DMS153 treated with DMSO at 0.1 percent for 48 hours (cell line): ENCODE results near the gene LAMTOR4.

Source experiments
- DNase-seq: peaks from one replicate; lab custom pipeline; 2025; ENCODE audit not compliant: unreplicated experiment; lab: John Stamatoyannopoulos, UW

Gene LAMTOR4

DNA sequence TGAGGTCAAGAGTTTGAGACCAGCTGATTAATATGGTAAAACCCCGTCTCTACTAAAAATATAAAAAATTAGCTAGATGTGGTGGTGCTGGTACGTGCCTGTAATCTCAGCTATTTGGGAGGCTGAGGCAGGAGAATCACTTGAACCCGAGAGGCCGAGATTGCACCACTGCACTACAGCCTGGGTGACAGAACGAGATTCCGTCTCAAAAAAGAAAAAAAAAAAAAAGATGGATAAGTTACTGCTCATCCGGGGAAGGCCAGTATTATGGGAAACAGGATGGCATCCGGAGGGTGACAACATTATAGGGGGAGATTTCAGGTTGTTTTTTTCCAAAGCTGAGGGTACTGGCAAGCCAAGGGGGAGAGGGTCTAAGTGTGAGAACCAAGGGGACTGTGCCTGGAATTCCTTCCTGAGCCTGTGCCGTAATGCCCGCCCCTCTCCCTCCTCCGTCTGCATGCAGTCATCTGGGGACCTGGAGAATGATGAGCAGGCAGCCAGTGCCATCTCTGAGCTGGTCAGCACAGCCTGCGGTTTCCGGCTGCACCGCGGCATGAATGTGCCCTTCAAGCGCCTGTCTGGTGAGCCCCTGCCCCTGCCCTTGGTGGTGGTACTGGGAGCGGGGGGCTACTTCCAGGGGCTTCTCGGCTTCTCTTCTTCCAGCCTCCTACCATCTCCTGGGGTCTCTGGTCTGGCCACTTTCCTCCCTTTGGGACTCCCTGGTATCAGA is 4.4 kb downstream of the LAMTOR4 start:
- no peak for DNase-seq

- DNase-seq, result no peak
Observed at GRCh38 chr7:100153708-100154535, 5.2 kb downstream of the LAMTOR4 start.

DNA sequence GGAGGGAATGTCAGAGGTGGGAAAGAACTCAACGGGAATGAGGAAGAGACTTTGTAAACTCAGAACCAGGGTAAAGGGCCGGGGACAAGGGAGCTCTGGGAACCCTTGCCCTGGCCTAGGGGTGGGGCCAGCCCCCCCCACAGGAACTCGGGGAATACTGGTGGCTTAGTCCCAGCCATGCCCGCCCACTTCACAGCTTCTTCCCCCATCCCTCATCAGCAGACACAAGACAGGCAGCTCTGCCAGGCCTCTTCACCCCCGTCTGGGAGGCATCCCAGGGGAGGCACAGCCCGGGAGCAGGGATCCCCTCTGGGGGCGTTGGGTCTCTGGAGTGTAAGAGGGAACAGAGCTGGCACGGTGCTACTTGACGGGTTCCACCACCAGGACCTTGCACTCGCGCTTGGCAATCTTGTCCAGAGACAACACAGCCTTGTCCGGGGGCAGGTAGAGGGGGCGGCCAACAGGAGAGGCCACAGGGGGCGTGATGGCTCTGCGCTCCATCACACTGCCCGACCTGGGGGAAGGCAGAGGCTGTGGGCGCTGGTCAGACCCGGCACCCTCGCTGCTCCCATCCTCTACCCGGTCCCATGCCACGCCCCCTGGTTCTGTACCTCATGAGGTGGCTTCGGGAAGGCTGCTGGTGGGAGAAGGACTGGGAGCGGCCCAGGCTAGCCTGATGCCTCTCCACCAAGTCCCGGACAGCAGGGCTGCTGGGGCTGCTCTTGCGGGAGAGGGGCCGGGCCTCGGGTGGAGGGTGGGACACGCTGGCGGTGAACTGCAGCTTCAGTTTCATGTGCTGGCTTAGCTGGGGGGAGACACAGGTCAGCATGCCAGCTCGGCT is 6.2 kb downstream of the LAMTOR4 start:
- no peak for DNase-seq

DNA sequence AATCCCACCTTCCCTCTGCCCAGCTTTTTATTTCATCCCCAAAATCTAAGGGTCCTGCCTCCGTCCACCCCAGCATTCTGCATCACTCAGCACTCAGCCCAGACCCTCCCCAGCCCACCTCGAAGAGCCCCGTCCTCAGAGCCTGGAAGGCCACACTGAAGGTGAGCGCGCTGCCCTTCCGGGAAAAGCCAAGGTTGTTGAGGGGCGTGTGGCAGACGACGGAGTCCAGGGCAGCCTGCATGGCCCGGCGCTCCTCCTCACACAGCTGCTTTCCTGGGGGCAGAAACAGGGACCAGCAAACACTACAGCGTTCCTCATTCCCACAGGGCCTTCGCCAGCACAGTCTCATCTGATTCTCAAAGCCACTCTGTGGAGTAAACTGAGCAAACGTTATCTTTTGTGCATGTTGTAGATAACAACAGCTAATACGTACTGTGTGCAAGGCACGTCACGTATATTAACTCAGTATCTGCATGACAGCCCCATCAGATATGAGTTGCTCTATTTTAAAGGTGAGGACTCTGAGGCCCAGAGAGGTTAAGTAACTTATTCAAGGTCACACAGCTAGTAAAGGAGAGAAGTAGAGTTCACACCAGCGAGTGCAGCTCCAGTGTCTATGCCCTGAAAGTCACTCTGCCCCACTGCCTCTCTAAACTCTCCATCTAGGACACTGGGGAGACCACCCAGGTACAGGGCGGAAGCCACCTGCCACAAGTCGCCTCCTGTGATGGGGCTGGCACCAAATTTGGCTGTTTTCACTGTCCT is 7.0 kb downstream of the LAMTOR4 start:
- DNase-seq, result no peak

DNA sequence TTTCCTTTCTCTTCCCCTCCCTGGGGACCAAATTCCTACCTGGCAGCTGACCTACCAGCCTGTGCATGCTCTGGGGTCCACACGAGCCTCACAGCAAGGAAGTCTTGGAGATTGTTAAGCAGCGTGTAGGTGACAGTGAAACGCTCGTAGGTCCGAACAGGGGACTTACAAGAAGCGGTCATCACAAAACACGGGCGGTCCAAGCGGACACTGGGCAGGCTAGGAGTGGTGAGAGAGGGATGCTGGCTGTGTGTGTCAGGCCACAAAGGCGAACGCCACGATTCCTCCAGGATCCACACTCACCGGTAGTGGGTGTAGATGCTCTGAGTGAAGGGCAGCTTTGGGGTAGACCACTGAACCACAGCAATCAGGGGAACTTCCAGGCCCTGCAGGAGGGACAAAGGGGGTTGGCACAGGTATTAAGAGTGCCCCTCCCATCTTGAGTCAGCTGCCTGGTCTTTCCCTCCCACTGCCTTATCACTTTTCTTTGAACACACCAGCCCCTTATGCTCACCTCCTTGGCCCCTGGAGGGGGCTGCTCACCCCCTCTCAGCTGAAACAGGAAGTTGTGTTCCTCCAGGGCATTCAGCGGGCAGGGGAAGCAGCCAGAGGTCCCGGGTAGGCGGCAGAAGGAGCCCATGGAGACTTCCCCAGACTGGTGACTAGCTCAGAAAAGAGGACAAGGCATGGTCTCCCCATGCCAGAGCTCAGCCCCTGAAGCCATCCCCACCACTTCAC is 7.8 kb downstream of the LAMTOR4 start:
- no peak for DNase-seq

DNA sequence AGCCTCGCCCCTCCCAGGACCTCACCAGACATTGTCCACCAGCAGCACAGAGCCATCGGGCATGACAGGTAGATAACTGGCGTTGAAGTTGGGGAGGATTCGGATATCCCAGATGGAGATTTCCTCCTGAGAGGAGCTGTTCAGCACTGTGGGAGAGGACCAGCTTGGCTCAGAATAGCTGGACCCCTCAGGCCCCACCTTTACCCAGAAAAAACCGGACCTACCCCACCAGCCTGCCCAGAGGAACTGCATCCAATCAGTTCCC is 8.3 kb downstream of the LAMTOR4 start:
- DNase-seq, result no peak

DNA sequence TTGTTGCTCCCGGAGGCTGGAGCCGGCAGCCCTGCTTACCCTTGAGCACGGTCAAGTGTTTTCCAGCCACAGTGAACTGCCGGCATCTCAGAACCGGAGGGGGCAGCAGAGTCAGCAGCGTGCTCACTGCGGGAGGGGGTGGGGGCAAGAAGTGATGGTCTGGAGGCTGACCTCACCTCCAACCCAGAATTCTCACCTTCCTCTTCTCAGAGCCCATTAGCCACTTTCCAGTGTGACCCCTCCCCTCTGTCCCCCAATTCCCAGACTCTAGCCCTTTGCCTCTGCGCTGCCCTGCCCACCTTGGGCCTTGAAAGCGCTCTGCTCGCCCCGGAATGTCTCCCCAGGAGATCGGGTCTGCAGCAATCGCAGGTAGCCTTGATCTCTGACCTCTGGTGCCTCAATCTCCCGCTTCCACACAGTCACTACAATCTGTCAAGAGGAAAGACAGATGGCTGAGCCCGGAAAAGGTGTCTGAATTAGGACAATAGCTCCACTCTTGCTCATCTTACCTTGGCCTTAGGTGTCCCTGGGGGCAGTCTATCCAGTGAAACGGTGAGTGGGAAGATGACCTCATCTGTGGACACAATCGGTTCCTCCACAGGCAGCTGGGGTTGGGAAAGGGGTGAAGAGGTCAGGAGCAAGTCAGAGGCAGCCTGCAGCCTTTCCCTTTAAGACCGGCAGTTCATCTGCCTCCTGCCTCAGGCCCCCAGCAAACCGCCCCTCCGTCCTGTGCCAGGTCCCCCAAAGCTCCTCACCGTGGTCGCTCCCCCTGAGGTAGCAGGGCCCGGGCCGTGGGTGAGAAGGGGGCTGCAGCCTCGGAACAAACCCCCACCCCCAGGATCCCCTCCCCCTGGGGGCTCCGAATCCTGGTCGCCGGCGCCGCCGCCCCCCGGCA is 8.9 kb downstream of the LAMTOR4 start:
- no peak for DNase-seq

DNA sequence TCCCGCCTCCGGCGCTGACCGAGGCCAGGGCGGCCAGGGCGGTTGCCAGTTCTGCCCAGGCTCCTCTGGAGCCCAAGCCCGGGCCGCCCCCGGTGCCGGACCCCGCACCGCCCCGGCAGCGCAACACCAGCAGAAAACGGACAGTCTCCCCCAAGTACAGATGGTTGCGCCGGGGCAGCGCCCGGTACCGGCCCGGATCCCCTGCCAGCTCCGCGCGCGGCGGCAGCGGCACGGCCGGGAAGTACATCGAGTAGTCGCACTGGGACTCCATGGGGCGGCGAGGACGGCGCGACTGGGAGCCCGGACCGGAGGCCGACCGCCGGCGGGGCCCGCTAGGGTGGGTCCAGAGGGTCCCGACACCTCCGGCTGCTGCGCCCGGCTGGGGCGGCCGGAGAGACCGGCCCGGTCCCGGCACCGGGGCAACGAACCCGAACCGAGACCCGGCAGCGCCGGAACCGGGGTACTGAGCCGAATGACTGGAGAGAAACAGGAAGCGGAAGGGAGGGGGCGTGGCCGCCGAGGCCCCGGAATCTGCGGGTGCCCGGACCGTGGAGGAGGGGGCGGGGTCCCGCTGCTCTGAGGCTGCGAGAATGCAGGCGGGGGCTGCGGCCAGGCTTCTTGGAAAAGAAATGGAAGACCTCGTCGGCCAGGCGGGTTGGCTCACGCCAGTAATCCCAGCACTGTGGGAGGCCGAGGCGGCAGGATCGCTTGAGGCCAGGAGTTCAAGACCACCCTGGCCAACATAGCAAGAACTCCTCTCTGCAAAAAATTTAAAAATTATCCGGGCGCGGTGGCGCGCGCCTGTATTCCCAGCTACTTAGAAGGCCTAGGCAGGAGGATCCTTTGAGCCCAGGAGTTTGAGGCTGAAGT is 9.7 kb downstream of the LAMTOR4 start, which contains the start of gene TRAPPC14:
TRAPPC14 (minus strand) TSS at position 495 of the 870 bp plus-strand sequence; CDS start at position 271, 224 bp downstream.
- DNase-seq, result peak; percentile 62

- DNase-seq, result no peak
Observed at GRCh38 chr7:100159099-100159623, 10.4 kb downstream of the LAMTOR4 start.

DNA sequence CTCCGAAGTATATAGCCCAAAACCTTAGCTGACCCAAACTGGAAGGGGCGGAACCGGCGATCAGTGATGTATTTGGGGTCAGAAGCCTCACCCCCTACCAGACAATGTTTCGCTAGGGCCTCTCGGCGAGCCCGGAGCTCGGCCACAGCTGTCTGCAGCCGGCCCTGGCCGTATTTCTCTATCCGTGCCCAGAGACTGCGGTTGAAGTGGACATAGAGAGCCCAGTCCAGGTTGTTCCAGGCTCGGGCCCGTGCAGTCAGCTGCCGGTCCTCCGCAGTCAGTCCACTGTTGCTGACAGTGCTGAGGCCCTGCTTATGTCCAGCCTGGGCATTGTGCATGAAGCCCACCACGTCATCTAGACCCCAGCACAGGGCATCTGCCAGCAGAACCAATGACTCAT is 11.3 kb downstream of the LAMTOR4 start:
- no peak for DNase-seq

- no peak for DNase-seq
Observed at GRCh38 chr7:100163006-100163531, 14.4 kb downstream of the LAMTOR4 start.

DNA sequence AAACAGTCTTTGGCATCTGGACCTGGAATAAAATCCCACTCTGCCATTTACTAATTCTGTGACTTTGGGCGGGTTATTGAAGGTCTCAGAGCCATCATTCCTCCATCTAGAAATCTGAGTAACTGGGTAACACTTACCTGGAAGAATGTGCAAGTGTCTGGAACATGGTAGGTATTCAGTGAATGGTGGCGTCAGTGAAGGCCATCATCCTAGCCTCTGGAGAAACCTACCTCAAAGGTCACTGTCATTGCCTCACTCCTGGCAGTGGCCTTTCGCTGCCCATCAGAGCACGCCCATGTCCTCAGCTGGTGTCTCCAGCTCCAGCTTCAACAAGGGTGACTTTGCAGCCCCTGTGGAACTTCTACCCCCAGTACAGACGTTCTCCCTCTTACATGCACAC is 15.2 kb downstream of the LAMTOR4 start:
- no peak for DNase-seq

GRCh38 chr7:100166317-100166940 is 17.7 kb downstream of the LAMTOR4 start:
- no peak for DNase-seq

- DNase-seq, result no peak
Observed at GRCh38 chr7:100166970-100167911, 18.5 kb downstream of the LAMTOR4 start.

- DNase-seq, result no peak
Observed at GRCh38 chr7:100167912-100168323, 19.2 kb downstream of the LAMTOR4 start.

DNA sequence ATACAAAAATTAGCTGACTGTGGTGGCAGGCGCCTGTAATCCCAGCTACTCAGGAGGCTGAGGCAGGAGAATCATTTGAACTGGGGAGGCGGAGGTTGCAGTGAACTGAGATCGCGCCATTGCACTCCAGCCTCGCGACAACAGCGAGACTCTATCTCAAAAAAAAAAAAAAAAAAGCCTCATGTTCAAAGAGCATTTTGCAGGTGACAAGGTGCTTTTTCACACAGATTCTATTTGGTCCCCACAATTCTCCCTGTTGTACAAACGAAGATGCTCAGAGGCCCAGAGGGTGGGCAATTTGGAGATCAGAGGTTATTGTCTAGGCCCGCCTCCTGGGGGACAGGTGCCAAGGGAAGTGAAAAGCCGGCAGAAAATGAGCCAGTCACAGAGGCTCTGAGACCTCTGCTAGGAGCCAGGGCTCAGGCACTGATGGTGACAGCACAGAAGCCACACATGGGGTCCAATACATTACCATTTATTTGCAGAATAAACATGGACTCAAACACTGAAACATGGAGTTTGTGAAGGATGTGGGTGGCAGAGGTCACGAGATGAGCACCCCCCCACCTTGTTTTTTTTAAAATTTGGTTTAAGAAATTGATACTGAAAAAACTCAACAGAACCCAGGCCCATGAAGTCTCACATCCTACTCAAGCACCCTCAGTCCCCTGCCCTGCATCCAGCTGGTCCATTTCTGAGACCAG is 20.6 kb downstream of the LAMTOR4 start:
- no peak for DNase-seq
